Heart left ventricle (tissue), 16 donors: ENCODE results near the gene KCNK1. TPM values are rescaled to one million over a fixed set of nuclear protein-coding genes. Genes with fewer than 3 reads are reported as not detected.

Experiments used
- ATAC-seq, 4 donors: fragments of 200-7000 bp; cut with Tn5 transposase; one replicate each; pipeline ENCODE4 v1.9.1; 2020 to 2022; ENCODE audit warnings: moderate library complexity in 4 of 4, mild to moderate bottlenecking in 3 of 4, moderate number of reproducible peaks in 1 of 4
- DNase-seq, 5 donors: peaks; one replicate each; pipeline ENCODE4 v3.0.0-alpha.2; 2020
- H3K27ac ChIP-seq, 12 donors: fragments of 200-600 bp; sonication (generic) in 4 of 12; one replicate each; pipeline versions ENCODE4 v1.5.0 to v1.8.0; 2016 to 2022; ENCODE audit warnings: mild to moderate bottlenecking in 2 of 12
- H3K27me3 ChIP-seq, 9 donors: fragments of 200-600 bp; sonication (generic) in 2 of 9; one replicate each; pipeline versions ENCODE4 v1.5.1 to v1.8.0; 2016 to 2022; ENCODE audit warnings: mild to moderate bottlenecking in 3 of 9
- H3K36me3 ChIP-seq, 9 donors: fragments of 200-600 bp; sonication (generic) in 2 of 9; one replicate each; pipeline versions ENCODE4 v1.5.0 to v1.8.0; 2018 to 2022; ENCODE audit warnings: mild to moderate bottlenecking in 2 of 9
- H3K4me1 ChIP-seq, 12 donors: fragments of 200-600 bp; sonication (generic) in 4 of 12; one replicate each; pipeline versions ENCODE4 v1.5.0 to v1.8.0; 2016 to 2022; ENCODE audit warnings: mild to moderate bottlenecking in 3 of 12
- H3K4me3 ChIP-seq, 12 donors: fragments of 200-600 bp; sonication (generic) in 4 of 12; one replicate each; pipeline versions ENCODE4 v1.5.0 to v1.8.0; 2017 to 2022; ENCODE audit warnings: mild to moderate bottlenecking in 9 of 12, moderate library complexity in 4 of 12
- H3K9me3 ChIP-seq, 12 donors: fragments of 200-600 bp; sonication (generic) in 4 of 12; one replicate each; pipeline versions ENCODE4 v1.5.0 to v1.8.0; 2016 to 2022; ENCODE audit warnings: mild to moderate bottlenecking in 1 of 12
- POLR2A ChIP-seq, 2 donors: fragments of 450-650 bp; IDR thresholded peaks; one replicate each; pipeline ENCODE4 v1.6.1; 2017; ENCODE audit warnings: antibody characterized with exemption in 2 of 2, mild to moderate bottlenecking in 2 of 2, moderate library complexity in 2 of 2
- WGBS, 4 donors: extraction: QIAGEN DNeasy Blood & Tissue Kit in 2 of 4; methylation state at CpG; one replicate each; pipeline versions ENCODE4 v1.1.5 to v1.1.7; 2013 to 2018; 5-methylcytosine and 5-hydroxymethylcytosine counted together
- intact Hi-C, 10 donors: fragments of 100-400 bp; cut with DNase I; formaldehyde crosslinking; loops; one replicate each; pipeline versions ENCODE4 v1.11.1 to v1.14.2; 2022
- polyA plus RNA-seq, 2 donors: library from polyadenylated mRNA; stranded (reverse); fragments of 200-250 nt; gene quantifications; one replicate each; pipeline ENCODE4 v1.2.3, GENCODE V29; 2013
- total RNA-seq, 9 donors: library from RNA; depleted of rRNA in 2 of 9; stranded (reverse); fragments of >200 nt in 2 of 9; fragmentation: NEBNext Ultra II Directional in 3 of 9; extraction: Animal tissue kit (Norgen Biotek cat#: 25700) in 3 of 9; gene quantifications; one replicate each; pipeline versions ENCODE4 v1.1.0 to v1.2.4, GENCODE V29; 2016 to 2023
- TF ChIP-seq, protein P1 (sequence below), 12 donors: fragments of 200-600 bp; sonication (generic) in 4 of 12; IDR thresholded peaks; one replicate each; pipeline versions ENCODE4 v1.5.0 to v1.8.0; 2018 to 2022; ENCODE audit warnings: antibody characterized with exemption in 12 of 12, mild to moderate bottlenecking in 5 of 12
- donor health status: ischemic (EF 13 %, LVEDD 7.1; RV severe dilation, severe dysfunction).
- donor health status: healthy with polysubstance abuse.
- donor health status: DM: no; HTN: yes; CAD: no.
- donor health status: DM: no; HTN: no; CAD: no.
- donor health status: ischemic (EF 25% LVEDD 6.9; RV normal size, moderate dysfunction).
- donor health status: ischemic (EF 25% LVEDD 5.7; RV mildly dilated, moderate dysfunction).
- donor health status: healthy.
- donor health status: DM: yes; HTN: yes; CAD: no.
- donor health status: ischemic (EF 35%, LVEDD 5.7; RV mildly dilated, moderate dysfunction).
- donor health status: nonischemic (EF 11% LVEDD 7.7; RV severe dilation, severe dysfunction).
- donor health status: DM: yes; HTN: yes; CAD: no.
- donor health status: PGD.
- donor health status: ischemic (EF 29% LVEDD 5.4; RV normal size, mild dysfunction).
- donor health status: nonischemic (EF 23%, LVEDD 6.1; RV moderate dilation, normal function).

The KCNK1 gene
- total and polyA plus RNA-seq, 11 donors = 5.9 to 28.3 (median 10.5) TPM

DNA sequence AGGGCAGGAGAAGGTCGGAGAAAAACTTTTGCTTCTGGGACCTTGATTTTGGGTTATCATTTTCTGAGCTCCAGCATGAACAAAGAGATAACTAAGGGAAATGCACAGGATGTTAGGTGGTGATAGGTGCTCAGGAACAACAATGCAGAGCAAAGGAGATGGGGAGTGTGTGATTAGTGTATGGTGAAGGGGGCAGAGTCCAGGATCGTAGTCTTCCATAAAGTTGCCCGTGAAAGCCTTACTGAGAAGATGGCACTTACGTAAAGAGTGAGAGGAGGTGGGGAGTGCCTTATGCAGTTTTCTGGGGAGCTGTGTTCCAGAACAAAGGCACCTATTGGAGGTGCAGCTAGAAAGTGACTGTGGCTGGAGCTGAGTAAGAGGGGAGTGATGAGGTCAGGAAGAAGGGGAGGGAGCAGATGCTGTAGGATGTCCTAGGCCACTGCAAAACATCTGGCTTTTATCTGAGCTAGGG, 11.6 kb downstream of the KCNK1 start:
- no peaks in the 10 kb centered on the region for H3K36me3 ChIP-seq
- intact Hi-C loops = no loop called here
- H3K4me3 ChIP-seq = no peak overlapping the region
- H3K27ac ChIP-seq = no peak overlapping the region
- no peak for TF ChIP-seq POLR2A (IDR thresholded peaks at IDR 0.05)
- TF ChIP-seq, protein P1, sequence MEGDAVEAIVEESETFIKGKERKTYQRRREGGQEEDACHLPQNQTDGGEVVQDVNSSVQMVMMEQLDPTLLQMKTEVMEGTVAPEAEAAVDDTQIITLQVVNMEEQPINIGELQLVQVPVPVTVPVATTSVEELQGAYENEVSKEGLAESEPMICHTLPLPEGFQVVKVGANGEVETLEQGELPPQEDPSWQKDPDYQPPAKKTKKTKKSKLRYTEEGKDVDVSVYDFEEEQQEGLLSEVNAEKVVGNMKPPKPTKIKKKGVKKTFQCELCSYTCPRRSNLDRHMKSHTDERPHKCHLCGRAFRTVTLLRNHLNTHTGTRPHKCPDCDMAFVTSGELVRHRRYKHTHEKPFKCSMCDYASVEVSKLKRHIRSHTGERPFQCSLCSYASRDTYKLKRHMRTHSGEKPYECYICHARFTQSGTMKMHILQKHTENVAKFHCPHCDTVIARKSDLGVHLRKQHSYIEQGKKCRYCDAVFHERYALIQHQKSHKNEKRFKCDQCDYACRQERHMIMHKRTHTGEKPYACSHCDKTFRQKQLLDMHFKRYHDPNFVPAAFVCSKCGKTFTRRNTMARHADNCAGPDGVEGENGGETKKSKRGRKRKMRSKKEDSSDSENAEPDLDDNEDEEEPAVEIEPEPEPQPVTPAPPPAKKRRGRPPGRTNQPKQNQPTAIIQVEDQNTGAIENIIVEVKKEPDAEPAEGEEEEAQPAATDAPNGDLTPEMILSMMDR (IDR thresholded peaks at IDR 0.05) = no peak
- DNase-seq (no peak), ATAC-seq (peak in 1 of 4 donors; percentile 12)
- 76 to 82% (median 78%) methylated on average over 4 of the region's 4 CpGs for WGBS, 4 donors
- no peaks in the 10 kb centered on the region for H3K9me3 ChIP-seq
- no peaks in the 10 kb centered on the region for H3K27me3 ChIP-seq
- H3K4me1 ChIP-seq = no peaks in the 10 kb centered on the region

DNA sequence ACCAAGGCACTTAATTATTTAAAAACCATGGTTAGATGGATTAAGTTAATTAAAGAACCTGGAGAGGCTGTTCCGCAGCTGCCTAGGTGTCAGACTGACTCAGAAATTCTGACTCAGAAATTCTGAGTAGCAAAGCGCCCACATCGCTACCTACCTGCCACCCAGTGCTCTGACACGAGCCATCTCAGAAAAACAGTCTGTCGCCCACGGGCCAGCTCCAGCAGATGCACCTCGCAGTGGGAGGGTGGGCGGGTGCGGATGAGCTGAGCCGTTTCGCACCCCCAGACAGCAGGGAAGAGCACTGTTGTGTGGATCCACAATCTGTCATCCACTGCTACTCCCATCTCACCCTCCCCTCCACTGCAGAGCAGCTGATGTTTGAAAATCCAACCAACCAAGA, 13.5 kb downstream of the KCNK1 start:
- ATAC-seq = no peak

DNA sequence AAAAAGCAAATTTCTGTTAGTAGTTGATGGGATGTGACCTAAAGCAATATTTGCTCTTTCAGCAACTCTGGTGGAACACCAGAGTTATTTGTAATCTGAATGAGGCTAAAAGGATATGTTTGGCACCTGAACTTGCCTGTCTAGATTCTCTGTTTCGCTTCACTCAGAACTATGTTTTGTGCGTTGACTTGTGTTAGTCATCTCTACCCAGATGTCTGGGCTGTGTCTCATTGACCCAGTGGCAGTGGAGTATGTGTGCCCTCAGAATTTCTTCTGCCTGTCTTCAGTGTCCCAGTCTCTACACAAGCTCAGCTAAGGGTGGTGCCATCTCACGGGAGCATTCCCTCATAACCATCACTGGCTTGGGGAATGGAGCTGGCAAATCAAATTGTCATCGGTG, 13.9 kb downstream of the KCNK1 start:
- H3K27ac ChIP-seq = no peak overlapping the region
- intact Hi-C loops = no loop called here
- DNase-seq (no peak), ATAC-seq (no peak)
- no peaks in the 10 kb centered on the region for H3K36me3 ChIP-seq
- WGBS, 4 donors = 93 to 96% (median 94%) methylated on average over 4 of the region's 4 CpGs
- no peak overlapping the region for H3K4me3 ChIP-seq
- no peak for TF ChIP-seq POLR2A (IDR thresholded peaks at IDR 0.05)
- TF ChIP-seq, protein P1 (IDR thresholded peaks at IDR 0.05) = no peak
- H3K4me1 ChIP-seq = no peaks in the 10 kb centered on the region
- H3K27me3 ChIP-seq = no peaks in the 10 kb centered on the region
- no peaks in the 10 kb centered on the region for H3K9me3 ChIP-seq

More for the DNA sequence above, 13.5 kb downstream of the KCNK1 start:
- intact Hi-C loops = no loop called here
- Histone ChIP-seq H3K36me3 (no peaks in the 10 kb centered on the region), H3K9me3 (no peaks in the 10 kb centered on the region), H3K4me1 (no peaks in the 10 kb centered on the region), H3K27me3 (no peaks in the 10 kb centered on the region), H3K27ac (no peak overlapping the region), H3K4me3 (no peak overlapping the region)
- DNase-seq = no peak
- TF ChIP-seq, protein P1 (IDR thresholded peaks at IDR 0.05) = no peak
- TF ChIP-seq POLR2A (IDR thresholded peaks at IDR 0.05) = no peak
- 84 to 91% (median 87%) methylated on average over 9 to 11 of the region's 11 CpGs for WGBS, 4 donors

DNA sequence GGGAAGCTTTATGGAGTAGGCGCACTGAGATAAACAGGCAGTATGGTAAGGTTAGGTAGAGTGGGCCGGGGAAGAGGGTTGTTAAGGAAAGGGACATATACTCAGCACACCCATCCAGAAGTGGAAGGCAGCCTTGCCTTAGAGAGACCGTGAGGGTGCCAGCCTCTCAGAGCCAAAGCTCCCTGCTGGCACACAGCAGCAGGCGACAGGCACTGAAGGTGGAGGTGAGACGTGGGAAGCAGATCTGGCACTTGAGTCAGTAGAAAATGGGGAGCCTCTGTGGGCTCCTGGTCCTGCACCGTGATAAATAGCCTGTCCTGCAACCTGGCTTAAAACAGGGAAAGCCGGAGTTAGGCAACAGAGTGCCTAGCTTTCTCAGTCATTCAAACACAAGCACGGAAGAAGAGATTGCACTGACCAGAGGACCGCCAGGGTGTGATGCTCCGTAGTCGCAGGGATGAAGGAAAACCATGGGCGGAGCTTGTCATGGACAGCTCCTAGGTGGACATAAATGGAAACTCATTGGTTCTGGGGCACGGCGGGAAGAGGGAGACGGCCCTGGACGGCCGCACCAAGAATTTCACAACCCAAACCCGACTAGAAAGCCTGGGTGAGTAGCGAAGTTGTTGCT, 15.5 kb downstream of the KCNK1 start:
- no peaks in the 10 kb centered on the region for H3K27me3 ChIP-seq
- 91 to 94% (median 91%) methylated on average over 19 of the region's 19 CpGs for WGBS, 4 donors
- H3K36me3 ChIP-seq = no peaks in the 10 kb centered on the region
- H3K27ac ChIP-seq = no peak overlapping the region
- no peaks in the 10 kb centered on the region for H3K9me3 ChIP-seq
- no peak for DNase-seq
- intact Hi-C loops = no loop called here
- no peaks in the 10 kb centered on the region for H3K4me1 ChIP-seq
- ATAC-seq = no peak
- TF ChIP-seq POLR2A (IDR thresholded peaks at IDR 0.05) = no peak
- TF ChIP-seq, protein P1 (IDR thresholded peaks at IDR 0.05) = no peak
- H3K4me3 ChIP-seq = no peak overlapping the region
